IMR-90 (cell line): Measurements from ENCODE around the gene ATP12A. TPM values are rescaled to one million over a fixed set of nuclear protein-coding genes. Genes with fewer than 3 reads are reported as not detected.

Source experiments
- ATAC-seq: fragments of 200-7000 bp; cut with Tn5 transposase; 2 replicates; pipeline ENCODE4 v1.9.1; 2020; ENCODE audit warnings: low read depth, mild to moderate bottlenecking, moderate library complexity
- BruUV-seq: library from RNA; stranded (reverse); fragments of 400-500 nt; replicated peaks from 2 replicates; lab custom pipeline; 2021; lab: Mats Ljungman, UMichigan
- CTCF ChIA-PET: fragments of 300-600 bp; formaldehyde crosslinking; extraction: SDS; loops from one replicate; lab custom pipeline; 2021; ENCODE audit warnings: antibody characterized with exemption; lab: Yijun Ruan, JAX
- POLR2A ChIA-PET: fragments of 300-600 bp; sonication (Branson Sonifier 250); formaldehyde crosslinking; loops from one replicate; lab custom pipeline; 2022; ENCODE audit warnings: antibody characterized with exemption; ENCODE audit not compliant: unreplicated experiment; lab: Charles Lee
- DNase-seq: peaks from one replicate; pipeline ENCODE4 v3.0.0; 2013
- H2AFZ ChIP-seq: replicated peaks from 2 replicates; pipeline ENCODE3; 2013; ENCODE audit warnings: low read length, mild to moderate bottlenecking; ENCODE audit not compliant: poor library complexity
- H2AK5ac ChIP-seq: 2 replicates; pipeline ENCODE4 v1.6.1; 2013; ENCODE audit warnings: low read depth, low read length, inconsistent platforms
- H2AK9ac ChIP-seq: replicated peaks from 2 replicates; pipeline ENCODE3; 2013; ENCODE audit warnings: mild to moderate bottlenecking, low read depth, low read length, moderate library complexity; ENCODE audit not compliant: poor library complexity
- H2BK120ac ChIP-seq: 2 replicates; pipeline ENCODE4 v1.6.1; 2013; ENCODE audit warnings: low read depth, low read length, inconsistent platforms
- H2BK15ac ChIP-seq: 3 replicates; pipeline ENCODE4 v1.6.1; 2013; ENCODE audit warnings: low read depth, low read length, inconsistent platforms
- H2BK20ac ChIP-seq: 2 replicates; pipeline ENCODE4 v1.6.1; 2013; ENCODE audit warnings: low read depth, mild to moderate bottlenecking, inconsistent platforms, low read length, moderate library complexity
- H2BK5ac ChIP-seq: 2 replicates; pipeline ENCODE4 v1.6.1; 2013; ENCODE audit warnings: mild to moderate bottlenecking, low read depth, low read length, inconsistent platforms; ENCODE audit not compliant: poor library complexity, severe bottlenecking
- H3K14ac ChIP-seq: replicated peaks from 2 replicates; pipeline ENCODE4 v1.6.1; 2013; ENCODE audit warnings: low read depth, low read length, inconsistent platforms
- H3K18ac ChIP-seq: 2 replicates; pipeline ENCODE4 v1.6.1; 2013; ENCODE audit warnings: low read depth, low read length, control low read depth
- H3K23ac ChIP-seq: 2 replicates; pipeline ENCODE4 v1.6.1; 2013; ENCODE audit warnings: low read depth, low read length, inconsistent platforms
- H3K27ac ChIP-seq: 2 replicates; pipeline ENCODE4 v1.5.1; 2013; ENCODE audit warnings: mild to moderate bottlenecking, control low read depth, low read length; ENCODE audit not compliant: insufficient read depth
- H3K27me3 ChIP-seq: 2 replicates; pipeline ENCODE4 v1.6.1; 2013; ENCODE audit warnings: low read length; ENCODE audit not compliant: control insufficient read depth, insufficient read depth
- H3K36me3 ChIP-seq: 2 replicates; pipeline ENCODE4 v1.6.1; 2013; ENCODE audit warnings: low read length, mixed read lengths; ENCODE audit not compliant: control insufficient read depth, insufficient read depth
- H3K4ac ChIP-seq: 2 replicates; pipeline ENCODE4 v1.6.1; 2013; ENCODE audit warnings: low read depth, low read length, inconsistent platforms
- H3K4me1 ChIP-seq: 2 replicates; pipeline ENCODE4 v1.6.1; 2013; ENCODE audit warnings: low read length, mixed read lengths; ENCODE audit not compliant: control insufficient read depth, insufficient read depth
- H3K4me2 ChIP-seq: 2 replicates; pipeline ENCODE4 v1.6.1; 2013; ENCODE audit warnings: low read depth, mild to moderate bottlenecking, control low read depth, low read length, moderate library complexity
- H3K4me3 ChIP-seq: 2 replicates; pipeline ENCODE4 v1.5.1; 2013; ENCODE audit warnings: low read depth, mild to moderate bottlenecking, control low read depth, low read length, moderate library complexity; ENCODE audit not compliant: insufficient read depth
- H3K56ac ChIP-seq: 2 replicates; pipeline ENCODE4 v1.6.1; 2013; ENCODE audit warnings: low read length, inconsistent platforms; ENCODE audit not compliant: insufficient read depth; ENCODE audit errors: extremely low read depth
- H3K79me1 ChIP-seq, 2 experiments: 2 replicates each; pipeline ENCODE4 v1.6.1; 2013; ENCODE audit warnings: low read length in 2 of 2, inconsistent platforms in 1 of 2, low read depth in 1 of 2
- H3K9ac ChIP-seq: 2 replicates; pipeline ENCODE4 v1.6.1; 2013; ENCODE audit warnings: low read depth, low read length, control low read depth
- H3K9me1 ChIP-seq: 2 replicates; pipeline ENCODE4 v1.6.1; 2013; ENCODE audit warnings: low read length, inconsistent platforms; ENCODE audit not compliant: insufficient read depth
- H3K9me3 ChIP-seq: 2 replicates; pipeline ENCODE4 v1.6.1; 2013; ENCODE audit warnings: low read length; ENCODE audit not compliant: control insufficient read depth, insufficient read depth
- H4K20me1 ChIP-seq: 2 replicates; pipeline ENCODE4 v1.6.1; 2013; ENCODE audit warnings: low read length, inconsistent platforms; ENCODE audit not compliant: insufficient read depth
- H4K5ac ChIP-seq: 2 replicates; pipeline ENCODE4 v1.6.1; 2013; ENCODE audit warnings: mild to moderate bottlenecking, low read depth, low read length, control low read depth
- H4K8ac ChIP-seq, 2 experiments: 2 replicates each; pipeline ENCODE4 v1.6.1; 2013; ENCODE audit warnings: low read depth in 2 of 2, low read length in 2 of 2, control low read depth in 1 of 2, inconsistent platforms in 1 of 2
- H4K91ac ChIP-seq: 2 replicates; pipeline ENCODE4 v1.6.1; 2013; ENCODE audit warnings: low read depth, low read length, inconsistent platforms; ENCODE audit not compliant: insufficient read depth
- BHLHE40 ChIP-seq: fragments of 150-350 bp; IDR thresholded peaks from 2 replicates; pipeline ENCODE4 v1.6.1; 2016; ENCODE audit warnings: mild to moderate bottlenecking, low read depth, low read length
- CEBPB ChIP-seq: IDR thresholded peaks from 2 replicates; pipeline ENCODE4 v1.6.1; 2012; ENCODE audit warnings: low read depth, low read length, improper control_type of control experiment
- CHD1 ChIP-seq: IDR thresholded peaks from 2 replicates; pipeline ENCODE4 v1.6.1; 2012; ENCODE audit warnings: low read depth, low read length, improper control_type of control experiment
- FOS ChIP-seq: fragments of 150-350 bp; IDR thresholded peaks from 2 replicates; pipeline ENCODE4 v1.6.1; 2016; ENCODE audit warnings: low read depth, low read length
- MAFK ChIP-seq: IDR thresholded peaks from 2 replicates; pipeline ENCODE4 v1.6.1; 2012; ENCODE audit warnings: low read depth, low read length, improper control_type of control experiment
- MAZ ChIP-seq: IDR thresholded peaks from 2 replicates; pipeline ENCODE4 v1.6.1; 2012; ENCODE audit warnings: low read depth, mild to moderate bottlenecking, low read length, improper control_type of control experiment, moderate library complexity, borderline replicate concordance
- MXI1 ChIP-seq: IDR thresholded peaks from 2 replicates; pipeline ENCODE4 v1.6.1; 2012; ENCODE audit warnings: low read depth, mild to moderate bottlenecking, low read length, moderate library complexity, borderline replicate concordance
- NFE2L2 ChIP-seq: fragments of 150-350 bp; IDR thresholded peaks from 2 replicates; pipeline ENCODE4 v1.6.1; 2016; ENCODE audit warnings: low read depth, mild to moderate bottlenecking, low read length
- POLR2A ChIP-seq: IDR thresholded peaks from 2 replicates; pipeline ENCODE4 v1.6.1; 2012; ENCODE audit warnings: mild to moderate bottlenecking, low read depth, low read length
- RAD21 ChIP-seq: IDR thresholded peaks from 2 replicates; pipeline ENCODE4 v1.6.1; 2012; ENCODE audit warnings: low read length, improper control_type of control experiment
- RCOR1 ChIP-seq: IDR thresholded peaks from 2 replicates; pipeline ENCODE4 v1.6.1; 2012; ENCODE audit warnings: mild to moderate bottlenecking, low read length, improper control_type of control experiment; ENCODE audit not compliant: insufficient replicate concordance
- RFX5 ChIP-seq: IDR thresholded peaks from 2 replicates; pipeline ENCODE4 v1.8.0; 2012; ENCODE audit warnings: low read depth, mild to moderate bottlenecking, low read length, moderate library complexity
- SMC3 ChIP-seq: fragments of 150-350 bp; IDR thresholded peaks from 2 replicates; pipeline ENCODE4 v1.6.1; 2016; ENCODE audit warnings: low read depth, mild to moderate bottlenecking, antibody characterized with exemption, low read length, moderate library complexity
- WGBS, 2 experiments: methylation state at CpG; one replicate each; pipeline versions ENCODE4 v1.1.5 to v1.1.7; 2013; ENCODE audit warnings: missing lambda C conversion rate in 2 of 2; ENCODE audit not compliant: insufficient read length in 1 of 2; ENCODE audit errors: extremely low coverage in 2 of 2; 5-methylcytosine and 5-hydroxymethylcytosine counted together
- dilution Hi-C: fragments of 300-500 bp; cut with HindIII; formaldehyde crosslinking; loops from one replicate; pipeline ENCODE4 v1.14.3; 2018; ENCODE audit warnings: low sequenced_read_pairs; ENCODE audit not compliant: unreplicated experiment
- in situ Hi-C: fragments of 300-500 bp; cut with MboI; formaldehyde crosslinking; loops from 3 replicates; pipeline ENCODE4 v1.14.3; 2019; ENCODE audit warnings: low sequenced_read_pairs, inconsistent platforms, mixed read lengths
- intact Hi-C: fragments of 100-400 bp; cut with micrococcal nuclease; formaldehyde crosslinking; loops from 2 replicates; pipeline ENCODE4 v1.10.0; 2022
- polyA plus RNA-seq, 3 experiments: library from polyadenylated mRNA; depleted of rRNA; stranded (reverse); fragments of >200 nt; gene quantifications; 2 replicates each; pipeline ENCODE4 v1.2.3, GENCODE V29; 2012; ENCODE audit warnings: low replicate concordance in 1 of 3
- total RNA-seq: library from RNA; depleted of rRNA; stranded (reverse); fragments of >200 nt; gene quantifications from 2 replicates; pipeline ENCODE4 v1.2.3, GENCODE V29; 2012
- TF ChIP-seq, protein P1 (sequence below): fragments of 150-350 bp; IDR thresholded peaks from 2 replicates; pipeline ENCODE4 v1.6.1; 2016; ENCODE audit warnings: low read depth, mild to moderate bottlenecking, low read length, moderate library complexity, borderline replicate concordance

ATP12A gene
- total and polyA plus RNA-seq, 2 of the 4 experiments (the other 2 are of a cell fraction): not detected

DNA sequence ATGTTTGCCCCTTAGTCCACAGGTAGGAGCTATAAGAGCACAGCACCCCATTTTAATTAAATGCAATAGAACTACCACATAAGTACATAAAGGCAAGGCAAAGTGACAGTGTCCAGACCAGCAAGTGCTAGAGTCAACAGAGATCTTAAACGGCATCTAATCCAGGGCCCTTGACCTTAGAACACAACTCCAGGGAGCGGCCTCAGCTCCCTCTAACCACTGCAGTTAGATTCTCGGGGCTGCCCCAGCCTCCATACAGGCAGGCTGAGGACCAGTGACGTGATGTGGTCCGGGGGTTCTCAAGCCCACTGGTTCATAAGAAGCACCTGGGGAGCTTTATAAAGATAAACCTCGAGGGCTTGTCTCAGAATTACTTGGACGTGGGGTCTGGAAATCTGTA is 10.0 kb upstream of the ATP12A start:
- no TSS peak for BruUV-seq
- H3K4ac ChIP-seq: no peak overlapping the region
- H2BK20ac ChIP-seq: no peak overlapping the region
- no peak overlapping the region for H3K9ac ChIP-seq
- H2BK5ac ChIP-seq: no peak overlapping the region
- no peaks in the 10 kb centered on the region for H3K36me3 ChIP-seq
- no peak overlapping the region for H4K8ac ChIP-seq
- H3K4me1 ChIP-seq: no peaks in the 10 kb centered on the region
- H3K27ac ChIP-seq: no peak overlapping the region
- no peak overlapping the region for H3K56ac ChIP-seq
- no peak overlapping the region for H4K5ac ChIP-seq
- no peak overlapping the region for H2BK15ac ChIP-seq
- CTCF ChIA-PET: no interaction called here
- H3K4me2 ChIP-seq: no peak overlapping the region
- H3K4me3 ChIP-seq: no peak overlapping the region
- H2AFZ ChIP-seq: no peak overlapping the region
- POLR2A ChIA-PET: no interaction called here
- TF ChIP-seq POLR2A (no peak), BHLHE40 (no peak), MXI1 (no peak), CEBPB (no peak), RFX5 (no peak), FOS (no peak), RCOR1 (no peak), MAZ (no peak), CHD1 (no peak), RAD21 (no peak), SMC3 (no peak), MAFK (no peak), NFE2L2 (no peak)
- TF ChIP-seq, protein P1, sequence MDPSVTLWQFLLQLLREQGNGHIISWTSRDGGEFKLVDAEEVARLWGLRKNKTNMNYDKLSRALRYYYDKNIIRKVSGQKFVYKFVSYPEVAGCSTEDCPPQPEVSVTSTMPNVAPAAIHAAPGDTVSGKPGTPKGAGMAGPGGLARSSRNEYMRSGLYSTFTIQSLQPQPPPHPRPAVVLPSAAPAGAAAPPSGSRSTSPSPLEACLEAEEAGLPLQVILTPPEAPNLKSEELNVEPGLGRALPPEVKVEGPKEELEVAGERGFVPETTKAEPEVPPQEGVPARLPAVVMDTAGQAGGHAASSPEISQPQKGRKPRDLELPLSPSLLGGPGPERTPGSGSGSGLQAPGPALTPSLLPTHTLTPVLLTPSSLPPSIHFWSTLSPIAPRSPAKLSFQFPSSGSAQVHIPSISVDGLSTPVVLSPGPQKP: no peak
- no peaks in the 10 kb centered on the region for H4K20me1 ChIP-seq
- in situ Hi-C loops: no loop called here
- H2AK9ac ChIP-seq: no peak overlapping the region
- no peaks in the 10 kb centered on the region for H3K79me1 ChIP-seq
- no peak overlapping the region for H3K14ac ChIP-seq
- H2AK5ac ChIP-seq: no peak overlapping the region
- H3K9me3 ChIP-seq: no peaks in the 10 kb centered on the region
- H3K23ac ChIP-seq: no peak overlapping the region
- H3K18ac ChIP-seq: no peak overlapping the region
- DNase-seq (no peak), ATAC-seq (no peak)
- dilution Hi-C loops: no loop called here
- H3K27me3 ChIP-seq: peaks cover 10% of the 10 kb centered on the region
- no peaks in the 10 kb centered on the region for H3K9me1 ChIP-seq
- WGBS, 2 experiments: 68% methylated on average over 4 of the region's 7 CpGs; no CpG with 5 or more reads in 1 of the 2 experiments
- intact Hi-C loops: no loop called here
- H2BK120ac ChIP-seq: no peak overlapping the region
- H4K91ac ChIP-seq: no peak overlapping the region
